SK-N-SH treated with all-trans-retinoic acid at 6 μM for 48 hours (cell line): ENCODE data around the gene TRIM66.

ENCODE experiments used
- ATAC-seq: fragments of 200-7000 bp; cut with Tn5 transposase; 3 replicates; pipeline ENCODE4 v1.9.1; 2020; ENCODE audit warnings: mild to moderate bottlenecking, moderate library complexity
- ARNTL ChIP-seq: fragments of 450-650 bp; formaldehyde crosslinking; IDR thresholded peaks from 2 replicates; pipeline ENCODE4 v1.5.0; 2020; ENCODE audit warnings: low read depth, mild to moderate bottlenecking, moderate library complexity, borderline replicate concordance
- BACH2 ChIP-seq: fragments of 250-450 bp; sonication (Bioruptor Pico); IDR thresholded peaks from 2 replicates; pipeline ENCODE4 v1.9.0; 2021; ENCODE audit warnings: mild to moderate bottlenecking, borderline replicate concordance
- CREB5 ChIP-seq: fragments of 250-450 bp; sonication (Bioruptor Pico); IDR thresholded peaks from 2 replicates; pipeline ENCODE4 v1.5.1; 2020; ENCODE audit warnings: low read depth, mild to moderate bottlenecking, moderate library complexity
- CSDC2 ChIP-seq: fragments of 250-450 bp; sonication (Bioruptor Pico); IDR thresholded peaks from 2 replicates; pipeline ENCODE4 v1.5.0; 2020; ENCODE audit warnings: mild to moderate bottlenecking, moderate library complexity
- CSRNP3 ChIP-seq: fragments of 250-450 bp; sonication (Bioruptor Pico); IDR thresholded peaks from 2 replicates; pipeline ENCODE4 v1.5.1; 2021; ENCODE audit warnings: mild to moderate bottlenecking, moderate library complexity
- GLIS3 ChIP-seq: fragments of 250-450 bp; sonication (Bioruptor Pico); IDR thresholded peaks from 2 replicates; pipeline ENCODE4 v1.5.0; 2020; ENCODE audit warnings: mild to moderate bottlenecking, moderate library complexity
- ISL1 ChIP-seq: fragments of 250-450 bp; sonication (Bioruptor Pico); IDR thresholded peaks from 2 replicates; pipeline ENCODE4 v2.1.2; 2022; ENCODE audit warnings: mild to moderate bottlenecking, moderate library complexity
- PATZ1 ChIP-seq: fragments of 250-450 bp; sonication (Bioruptor Pico); IDR thresholded peaks from 2 replicates; pipeline ENCODE4 v1.8.0; 2020; ENCODE audit warnings: mild to moderate bottlenecking, moderate library complexity, borderline replicate concordance
- POU6F1 ChIP-seq: fragments of 250-450 bp; sonication (Bioruptor Pico); IDR thresholded peaks from 2 replicates; pipeline ENCODE4 v1.8.0; 2021; ENCODE audit warnings: low read depth, mild to moderate bottlenecking, moderate library complexity, borderline replicate concordance
- PPARA ChIP-seq: fragments of 250-450 bp; sonication (Bioruptor Pico); IDR thresholded peaks from 2 replicates; pipeline ENCODE4 v1.5.0; 2020; ENCODE audit warnings: mild to moderate bottlenecking, borderline replicate concordance
- RARB ChIP-seq: fragments of 250-450 bp; sonication (Bioruptor Pico); IDR thresholded peaks from 2 replicates; pipeline ENCODE4 v1.8.0; 2021; ENCODE audit warnings: mild to moderate bottlenecking, moderate library complexity
- SNAI2 ChIP-seq: fragments of 250-450 bp; sonication (Bioruptor Pico); IDR thresholded peaks from 2 replicates; pipeline ENCODE4 v1.5.0; 2020; ENCODE audit warnings: mild to moderate bottlenecking, moderate library complexity
- TCF4 ChIP-seq: fragments of 250-450 bp; sonication (Bioruptor Pico); IDR thresholded peaks from 2 replicates; pipeline ENCODE4 v1.8.0; 2021; ENCODE audit warnings: mild to moderate bottlenecking, moderate library complexity, borderline replicate concordance
- TOX ChIP-seq: fragments of 250-450 bp; sonication (Bioruptor Pico); IDR thresholded peaks from 2 replicates; pipeline ENCODE4 v1.8.0; 2021; ENCODE audit warnings: mild to moderate bottlenecking, moderate library complexity, borderline replicate concordance
- TSHZ2 ChIP-seq: fragments of 250-450 bp; sonication (Bioruptor Pico); IDR thresholded peaks from 2 replicates; pipeline ENCODE4 v1.5.0; 2020; ENCODE audit warnings: mild to moderate bottlenecking, moderate library complexity
- ZC3H10 ChIP-seq: fragments of 250-450 bp; sonication (Bioruptor Pico); IDR thresholded peaks from 2 replicates; pipeline ENCODE4 v1.5.1; 2021; ENCODE audit warnings: mild to moderate bottlenecking, moderate library complexity
- ZFP3 ChIP-seq: fragments of 250-450 bp; sonication (Bioruptor Pico); IDR thresholded peaks from 2 replicates; pipeline ENCODE4 v1.5.0; 2020; ENCODE audit warnings: mild to moderate bottlenecking, moderate library complexity
- ZFP30 ChIP-seq: fragments of 450-650 bp; formaldehyde crosslinking; IDR thresholded peaks from 2 replicates; pipeline ENCODE4 v1.5.0; 2022; ENCODE audit warnings: mild to moderate bottlenecking, moderate library complexity
- ZNF565 ChIP-seq: fragments of 450-650 bp; formaldehyde crosslinking; conservative IDR thresholded peaks from 2 replicates; pipeline ENCODE4 v1.5.0; 2020; ENCODE audit warnings: low read depth, mild to moderate bottlenecking, moderate library complexity
- ZNF70 ChIP-seq: fragments of 450-650 bp; formaldehyde crosslinking; IDR thresholded peaks from 2 replicates; pipeline ENCODE4 v1.5.0; 2020; ENCODE audit warnings: mild to moderate bottlenecking, moderate library complexity

Gene TRIM66

GRCh38 chr11:8593935-8594909 lies 88.2 kb downstream of the TRIM66 start, which contains the start of gene STK33:
STK33 (minus strand) TSS chr11:8594228; CDS start chr11:8474905, 119,323 bp downstream.
- no peak for TF ChIP-seq ZC3H10 (CRISPR knock-in tag)
- TF ChIP-seq CSDC2 (CRISPR knock-in tag), result no peak
- TF ChIP-seq RARB (CRISPR knock-in tag), result no peak
- no peak for TF ChIP-seq CSRNP3
- no peak for TF ChIP-seq ZNF565 (CRISPR knock-in tag)
- TF ChIP-seq PPARA (CRISPR knock-in tag), result no peak
- TF ChIP-seq ZFP3 (CRISPR knock-in tag), result no peak
- no peak for TF ChIP-seq TCF4
- peak; percentile 96 for ATAC-seq

- TF ChIP-seq SNAI2 (CRISPR knock-in tag), result no peak
- no peak for TF ChIP-seq GLIS3
- TF ChIP-seq ISL1 (CRISPR knock-in tag), result no peak
- no peak for TF ChIP-seq ZNF565 (CRISPR knock-in tag)
- TF ChIP-seq TSHZ2, result no peak
- TF ChIP-seq ZFP30 (CRISPR knock-in tag), result no peak
- TF ChIP-seq ZNF70 (CRISPR knock-in tag), result no peak
- no peak for TF ChIP-seq RARB (CRISPR knock-in tag)
- TF ChIP-seq POU6F1, result no peak
- no peak for TF ChIP-seq TOX (CRISPR knock-in tag)
- no peak for TF ChIP-seq CREB5 (CRISPR knock-in tag)
- no peak for TF ChIP-seq ARNTL (CRISPR knock-in tag)
- peak; percentile 32 for ATAC-seq
These were observed 89.0 kb downstream of the TRIM66 start for GRCh38 chr11:8593455-8593854.

- no peak for ATAC-seq
- TF ChIP-seq PATZ1 (CRISPR knock-in tag) (no peak), TSHZ2 (no peak), CSDC2 (CRISPR knock-in tag) (no peak), BACH2 (CRISPR knock-in tag) (no peak), TCF4 (no peak), CREB5 (CRISPR knock-in tag) (no peak), CSRNP3 (no peak), ZNF565 (CRISPR knock-in tag) (no peak), SNAI2 (CRISPR knock-in tag) (no peak), ARNTL (CRISPR knock-in tag) (no peak), ISL1 (CRISPR knock-in tag) (no peak), PPARA (CRISPR knock-in tag) (no peak), ZC3H10 (CRISPR knock-in tag) (no peak)
These were observed 94.5 kb downstream of the TRIM66 start for GRCh38 chr11:8587915-8588314.
